B cell (primary cell): ENCODE data around the gene ZNF554.

Experiments used
- CTCF ChIP-seq: fragments of 200-600 bp; IDR thresholded peaks from one replicate; pipeline ENCODE4 v1.8.0; 2022; ENCODE audit warnings: antibody characterized with exemption, mild to moderate bottlenecking
- EZH2 ChIP-seq: IDR thresholded peaks from 2 replicates; pipeline ENCODE4 v1.6.1; 2012; ENCODE audit warnings: borderline replicate concordance, low read depth, mild to moderate bottlenecking, moderate library complexity, low read length; ENCODE audit not compliant: insufficient read depth, poor library complexity, severe bottlenecking

GRCh38 chr19:2774083-2774679, 45.5 kb upstream of the ZNF554 start:
- TF ChIP-seq CTCF (no peak), EZH2 (no peak)
